ENCODE data around the gene MS4A13.

DNA sequence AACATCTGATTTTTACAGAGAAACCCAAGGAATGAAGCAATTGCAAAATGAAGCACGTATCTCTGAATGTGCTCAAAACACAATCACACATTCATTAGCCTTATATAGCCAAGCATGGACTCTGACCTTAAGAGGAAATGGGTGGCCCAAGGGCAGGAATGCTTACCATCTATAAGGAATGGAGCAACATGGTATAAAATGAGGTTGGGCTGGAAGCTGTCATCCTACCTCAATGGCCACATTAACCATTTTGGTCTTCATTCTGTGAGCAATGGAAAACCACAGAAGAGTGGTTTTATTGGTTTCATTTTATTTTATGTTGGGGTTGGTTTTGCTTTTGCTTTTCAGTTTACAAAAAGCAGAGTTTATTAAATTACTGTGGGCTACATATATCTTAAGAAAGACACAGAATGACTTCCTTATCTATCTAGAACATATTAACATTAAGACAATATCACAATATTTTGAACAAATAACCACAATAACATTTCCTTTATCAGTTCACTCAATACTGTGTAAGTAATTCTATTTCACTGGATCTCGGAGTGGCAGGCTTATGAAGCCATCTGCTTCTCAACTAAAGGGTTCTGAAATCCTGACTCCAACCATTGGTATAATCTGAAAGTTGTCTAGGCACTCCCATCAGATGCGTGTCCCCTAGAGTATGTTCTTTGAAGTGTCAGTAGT, 10.8 kb upstream of the MS4A13 start:
- TF ChIP-seq POLR2A (IDR thresholded peaks at IDR 0.05; ENCODE audit: low read length) (no peak), FOSB (CRISPR knock-in tag; IDR thresholded peaks at IDR 0.05) (no peak), HOXB5 (CRISPR knock-in tag; IDR thresholded peaks at IDR 0.05) (no peak), CEBPB (IDR thresholded peaks at IDR 0.05) (no peak), RFX5 (IDR thresholded peaks at IDR 0.05) (no peak)
- TF ChIP-seq, protein P1, sequence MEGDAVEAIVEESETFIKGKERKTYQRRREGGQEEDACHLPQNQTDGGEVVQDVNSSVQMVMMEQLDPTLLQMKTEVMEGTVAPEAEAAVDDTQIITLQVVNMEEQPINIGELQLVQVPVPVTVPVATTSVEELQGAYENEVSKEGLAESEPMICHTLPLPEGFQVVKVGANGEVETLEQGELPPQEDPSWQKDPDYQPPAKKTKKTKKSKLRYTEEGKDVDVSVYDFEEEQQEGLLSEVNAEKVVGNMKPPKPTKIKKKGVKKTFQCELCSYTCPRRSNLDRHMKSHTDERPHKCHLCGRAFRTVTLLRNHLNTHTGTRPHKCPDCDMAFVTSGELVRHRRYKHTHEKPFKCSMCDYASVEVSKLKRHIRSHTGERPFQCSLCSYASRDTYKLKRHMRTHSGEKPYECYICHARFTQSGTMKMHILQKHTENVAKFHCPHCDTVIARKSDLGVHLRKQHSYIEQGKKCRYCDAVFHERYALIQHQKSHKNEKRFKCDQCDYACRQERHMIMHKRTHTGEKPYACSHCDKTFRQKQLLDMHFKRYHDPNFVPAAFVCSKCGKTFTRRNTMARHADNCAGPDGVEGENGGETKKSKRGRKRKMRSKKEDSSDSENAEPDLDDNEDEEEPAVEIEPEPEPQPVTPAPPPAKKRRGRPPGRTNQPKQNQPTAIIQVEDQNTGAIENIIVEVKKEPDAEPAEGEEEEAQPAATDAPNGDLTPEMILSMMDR (IDR thresholded peaks at IDR 0.05), result no peak
- TF ChIP-seq, protein P2, sequence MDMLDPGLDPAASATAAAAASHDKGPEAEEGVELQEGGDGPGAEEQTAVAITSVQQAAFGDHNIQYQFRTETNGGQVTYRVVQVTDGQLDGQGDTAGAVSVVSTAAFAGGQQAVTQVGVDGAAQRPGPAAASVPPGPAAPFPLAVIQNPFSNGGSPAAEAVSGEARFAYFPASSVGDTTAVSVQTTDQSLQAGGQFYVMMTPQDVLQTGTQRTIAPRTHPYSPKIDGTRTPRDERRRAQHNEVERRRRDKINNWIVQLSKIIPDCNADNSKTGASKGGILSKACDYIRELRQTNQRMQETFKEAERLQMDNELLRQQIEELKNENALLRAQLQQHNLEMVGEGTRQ (IDR thresholded peaks at IDR 0.05), result no peak

All from A549 (cell line).